Stimulated activated CD8-positive, alpha-beta memory T cell treated with anti-CD3 and anti-CD28 coated beads, Interleukin-2, amount 100 ng/mL, for 48 hours (primary cell): Measurements from ENCODE around the gene PRDM16.

Experiments
- DNase-seq, 2 donors: peaks; one replicate each; pipeline ENCODE4 v3.0.0-alpha.2; 2020; ENCODE audit warnings: low read depth in 2 of 2

PRDM16 gene

DNA sequence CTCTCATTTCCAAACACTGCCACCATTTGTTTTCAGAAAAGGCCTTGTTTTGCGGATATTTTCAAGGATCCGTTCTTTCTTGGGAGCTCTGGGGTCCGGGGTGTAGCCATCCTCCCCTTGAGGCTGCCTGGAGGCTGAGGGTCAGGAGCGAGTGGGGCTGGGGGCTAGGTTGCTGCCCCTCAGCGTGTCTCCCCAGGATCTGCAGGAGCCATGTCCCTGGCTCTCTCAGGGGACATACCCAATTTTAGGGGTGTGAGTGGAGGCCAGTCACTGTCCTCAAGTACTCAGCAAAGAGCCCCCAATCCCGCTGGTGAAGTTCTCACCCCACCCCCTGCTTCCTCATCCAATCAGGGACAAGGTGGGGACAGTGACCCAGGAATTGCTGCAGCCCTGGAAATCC lies 15.0 kb upstream of the PRDM16 start:
- no peak for DNase-seq

DNA sequence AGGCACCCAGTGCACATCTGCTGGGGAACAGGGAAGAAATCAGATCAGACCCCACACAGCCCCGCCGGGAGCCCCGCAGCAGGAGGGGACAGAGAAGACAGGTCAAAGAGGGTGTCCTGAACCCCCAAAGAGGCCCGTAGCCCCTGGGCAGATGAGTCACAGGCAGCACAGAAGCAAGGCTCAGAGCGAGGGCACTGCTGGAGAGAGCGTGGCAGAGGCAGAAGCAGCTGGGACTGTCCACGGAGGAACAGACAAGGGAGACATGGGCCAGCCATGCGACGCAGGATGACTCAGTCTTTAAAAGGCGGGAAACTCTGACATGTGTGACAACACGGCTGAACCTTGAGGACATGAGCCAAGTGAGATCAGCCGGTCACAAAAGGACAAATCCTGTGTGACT lies 14.5 kb upstream of the PRDM16 start:
- DNase-seq: no peak

DNA sequence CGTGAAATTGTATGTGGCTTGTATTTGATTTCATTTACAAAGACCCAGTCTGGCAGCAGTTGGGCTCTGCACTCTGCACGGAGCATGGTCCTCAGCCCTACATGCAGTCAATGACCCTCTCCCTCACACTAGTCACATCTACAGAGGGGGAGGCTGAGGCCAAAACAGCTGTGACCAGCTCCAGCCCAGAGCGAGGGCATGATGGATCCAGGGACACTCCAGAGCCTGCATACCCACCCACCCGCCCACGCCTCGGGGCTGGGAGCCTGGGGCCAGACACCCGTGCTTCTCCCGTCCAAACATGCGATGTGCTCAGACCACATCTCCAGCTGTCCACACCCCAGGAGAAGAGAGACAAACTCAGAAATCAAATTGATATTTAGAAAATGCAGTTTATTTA lies 14.0 kb upstream of the PRDM16 start:
- no peak for DNase-seq

DNA sequence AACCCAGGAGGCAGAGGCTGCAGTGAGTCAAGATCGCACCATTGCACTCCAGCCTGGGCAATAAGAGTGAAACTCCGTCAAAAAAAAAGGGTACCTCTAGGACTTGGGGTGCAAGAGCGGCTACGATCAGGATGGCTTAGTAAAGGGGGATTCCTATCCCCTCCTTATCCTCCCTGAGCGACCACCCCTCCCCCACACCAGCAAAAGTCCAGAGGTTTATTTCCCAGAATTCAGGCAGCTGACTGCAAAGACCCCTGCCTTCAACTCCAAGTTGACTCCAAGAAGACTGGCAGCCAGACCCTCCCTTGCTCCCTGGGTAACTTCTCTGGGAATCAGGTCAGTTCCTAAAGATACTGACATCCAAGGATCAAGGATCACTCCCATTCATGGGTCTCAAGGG lies 12.4 kb upstream of the PRDM16 start:
- no peak for DNase-seq

DNA sequence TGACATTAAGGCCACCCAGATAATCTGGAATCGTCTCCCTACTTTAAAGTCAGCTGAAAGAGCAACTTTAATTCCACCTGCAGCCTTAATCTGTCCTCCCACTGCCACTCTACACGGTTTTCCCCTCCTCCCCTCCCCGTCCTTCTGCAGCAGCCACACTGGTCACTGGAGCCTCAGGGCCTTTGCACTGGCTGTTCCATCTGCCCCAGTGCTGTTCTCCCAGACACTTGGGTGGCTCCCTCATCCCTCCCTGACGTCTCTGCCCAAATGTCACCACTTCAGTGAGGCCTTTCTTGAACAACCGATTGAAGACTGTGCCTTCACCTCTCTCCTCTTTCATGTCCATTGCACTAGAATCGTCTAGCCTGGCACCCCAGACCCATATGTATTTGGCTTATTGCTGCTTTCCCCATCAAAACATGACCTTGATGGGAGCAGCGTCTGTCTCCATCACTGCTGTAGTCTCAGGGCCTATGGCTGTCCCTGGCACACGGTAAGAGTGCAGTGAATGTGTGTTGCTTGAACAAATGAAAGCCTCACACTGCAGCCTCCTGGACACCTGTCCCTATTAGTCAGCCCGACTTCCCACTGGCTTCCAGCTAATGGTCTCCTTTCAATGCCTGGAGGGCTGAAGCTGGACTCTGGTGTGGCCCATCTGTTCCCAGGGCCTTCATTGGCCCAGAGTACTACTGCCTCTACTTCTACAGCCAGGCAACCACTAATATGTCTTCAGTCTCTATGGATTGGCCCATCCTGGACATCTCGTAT lies 10.6 kb upstream of the PRDM16 start:
- no peak for DNase-seq

DNA sequence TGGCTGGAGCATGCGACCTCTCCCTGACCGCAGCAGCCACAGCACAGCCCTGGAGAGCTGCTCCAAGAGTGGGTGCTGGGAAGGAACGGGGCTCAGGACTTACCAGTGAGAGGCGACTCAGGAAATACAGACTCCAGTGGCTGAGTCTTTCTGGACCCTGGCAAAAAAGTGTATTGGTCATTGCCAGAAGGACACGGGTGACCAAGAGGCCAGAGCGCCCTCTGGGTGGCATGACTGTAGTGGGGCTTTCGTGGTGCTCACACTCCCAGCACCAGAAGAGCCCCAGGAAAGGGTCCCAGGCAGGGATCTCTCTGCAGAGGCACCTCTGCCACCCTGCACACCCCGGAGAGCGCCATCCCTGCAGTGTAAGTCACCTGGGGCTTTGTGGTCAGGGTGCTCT lies 8.9 kb upstream of the PRDM16 start:
- DNase-seq: no peak

DNA sequence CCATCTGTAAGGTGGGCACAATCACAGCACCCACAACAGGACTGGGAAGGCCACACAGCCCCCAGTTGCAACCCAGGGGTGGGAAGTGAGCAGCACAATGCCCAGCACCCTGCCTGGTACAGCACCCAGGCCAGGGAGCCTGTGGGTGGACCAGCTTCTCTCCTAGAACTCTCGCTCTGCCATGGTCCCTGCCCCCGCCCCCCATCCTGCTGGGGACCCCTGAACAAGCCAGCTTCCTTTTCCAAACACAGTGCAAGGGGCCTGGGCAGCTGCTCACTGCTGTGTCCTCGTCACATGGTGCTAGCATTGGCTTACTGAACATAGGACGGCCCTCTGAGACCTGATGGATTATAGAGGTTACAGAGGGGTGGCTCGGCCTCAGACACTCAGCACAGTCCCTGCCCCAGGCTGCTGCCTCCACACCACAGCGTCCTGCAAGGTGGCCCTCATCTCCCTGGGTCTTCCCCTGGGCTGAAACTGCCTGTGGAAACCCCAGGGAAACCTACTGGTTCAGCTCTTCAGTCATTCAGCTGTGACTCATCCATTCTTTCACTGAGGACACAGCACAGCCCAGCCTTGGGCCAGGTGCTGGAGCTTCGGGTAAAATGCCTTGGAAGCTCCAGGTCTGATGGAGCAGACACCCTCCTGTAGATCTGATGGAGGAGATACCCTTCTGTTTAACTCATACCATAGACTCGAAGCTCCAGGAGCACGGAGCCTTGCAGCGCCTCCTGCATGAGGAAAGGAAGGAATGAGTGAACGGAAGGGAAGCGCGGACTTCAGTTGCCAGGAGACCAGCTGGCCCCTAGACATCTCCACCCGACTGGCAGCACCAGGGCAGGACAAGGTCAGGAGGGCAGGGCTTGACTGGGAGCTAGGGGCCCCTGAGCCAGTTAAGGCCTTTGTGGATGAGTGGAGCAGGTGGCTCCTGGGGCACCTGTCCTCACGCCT lies 8.1 kb upstream of the PRDM16 start:
- DNase-seq: no peak

DNA sequence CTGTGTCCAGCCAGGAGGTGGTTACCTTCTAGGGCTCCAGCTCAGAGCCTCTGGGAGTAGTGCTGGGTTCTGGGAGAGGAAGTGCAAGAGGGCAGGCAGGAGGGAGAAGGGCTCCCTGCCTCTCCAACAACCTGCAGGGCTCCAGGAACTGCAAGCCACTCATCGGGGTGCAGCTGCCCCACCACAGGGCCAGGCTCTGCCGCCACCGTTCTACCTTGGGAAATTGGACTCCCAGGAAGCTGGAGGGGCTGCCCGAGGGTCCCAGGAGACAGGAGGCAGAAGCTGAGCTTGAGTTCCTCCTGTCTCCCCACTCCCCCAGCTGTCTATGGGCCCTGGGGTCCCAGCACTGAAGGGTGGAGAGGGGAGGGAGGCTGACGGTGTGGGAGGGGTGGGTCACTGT lies 7.4 kb upstream of the PRDM16 start:
- DNase-seq: no peak

DNA sequence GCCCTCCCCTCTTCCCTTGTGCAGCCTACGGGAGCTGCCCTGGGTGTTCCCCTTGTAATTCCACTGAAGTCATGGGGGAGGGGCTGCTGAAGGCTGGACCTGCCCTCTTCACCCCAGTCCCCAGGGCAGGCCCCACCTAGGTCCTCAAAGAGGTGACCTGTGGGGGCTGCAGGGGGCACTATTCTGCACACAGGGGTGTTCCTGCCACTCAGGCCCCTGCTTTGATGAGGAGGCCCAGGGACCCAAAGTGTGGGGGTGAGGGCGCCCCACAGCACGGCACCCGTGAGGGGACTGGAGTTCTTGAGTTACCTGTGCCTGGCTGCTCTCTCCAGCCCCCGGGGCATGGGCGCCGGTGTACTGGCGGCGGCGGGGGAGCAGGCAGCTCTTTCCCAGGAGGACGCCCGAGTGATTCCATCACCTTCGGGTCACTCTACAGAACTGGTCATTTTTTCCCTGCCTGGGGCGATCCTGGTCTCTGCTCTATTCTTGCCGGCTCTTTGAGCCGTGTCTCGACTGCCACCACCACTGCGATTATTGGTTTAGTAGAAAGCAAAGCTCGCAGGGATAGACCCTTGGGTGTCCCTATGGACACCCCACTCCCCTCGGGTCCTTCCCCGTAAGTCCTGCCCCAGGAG lies 6.9 kb upstream of the PRDM16 start:
- DNase-seq: no peak

DNA sequence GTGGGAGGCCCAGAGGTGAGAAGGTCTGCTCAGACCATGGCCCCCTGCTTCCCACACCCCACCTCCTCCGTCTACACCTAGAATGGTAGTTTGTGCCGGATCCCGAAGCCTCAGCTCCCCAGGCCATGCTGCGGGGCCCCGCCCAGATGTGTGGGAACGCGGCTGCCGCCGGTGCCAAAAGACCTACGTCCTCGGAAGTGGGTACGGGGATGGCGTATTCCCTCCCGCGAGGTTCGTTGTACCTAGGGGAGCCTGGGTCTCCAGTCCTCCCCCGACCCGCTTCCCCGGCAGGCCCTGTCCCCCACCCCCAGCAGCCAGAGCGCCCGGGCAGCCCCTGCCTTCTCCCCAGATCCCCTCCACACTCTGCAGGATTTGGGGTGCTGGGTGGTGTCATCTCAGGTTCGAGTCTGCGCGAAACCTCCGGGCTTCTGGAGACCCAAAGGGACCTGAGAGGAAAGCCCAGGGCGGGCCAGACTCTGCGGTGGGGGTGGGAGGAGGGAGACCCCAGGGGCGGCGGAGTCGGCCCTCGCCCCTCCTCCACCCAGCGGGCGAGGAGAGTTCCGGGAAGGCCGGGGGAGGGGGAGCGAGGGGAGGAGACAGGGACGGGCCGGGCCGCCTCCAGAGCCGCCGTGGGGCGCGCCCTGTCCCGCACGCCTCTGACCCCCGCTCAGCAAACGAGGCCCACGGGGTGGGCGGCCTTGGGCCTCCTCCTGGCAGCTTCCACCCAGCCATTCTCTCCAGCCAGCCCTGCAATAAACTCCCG lies 6.2 kb upstream of the PRDM16 start:
- DNase-seq: no peak

DNA sequence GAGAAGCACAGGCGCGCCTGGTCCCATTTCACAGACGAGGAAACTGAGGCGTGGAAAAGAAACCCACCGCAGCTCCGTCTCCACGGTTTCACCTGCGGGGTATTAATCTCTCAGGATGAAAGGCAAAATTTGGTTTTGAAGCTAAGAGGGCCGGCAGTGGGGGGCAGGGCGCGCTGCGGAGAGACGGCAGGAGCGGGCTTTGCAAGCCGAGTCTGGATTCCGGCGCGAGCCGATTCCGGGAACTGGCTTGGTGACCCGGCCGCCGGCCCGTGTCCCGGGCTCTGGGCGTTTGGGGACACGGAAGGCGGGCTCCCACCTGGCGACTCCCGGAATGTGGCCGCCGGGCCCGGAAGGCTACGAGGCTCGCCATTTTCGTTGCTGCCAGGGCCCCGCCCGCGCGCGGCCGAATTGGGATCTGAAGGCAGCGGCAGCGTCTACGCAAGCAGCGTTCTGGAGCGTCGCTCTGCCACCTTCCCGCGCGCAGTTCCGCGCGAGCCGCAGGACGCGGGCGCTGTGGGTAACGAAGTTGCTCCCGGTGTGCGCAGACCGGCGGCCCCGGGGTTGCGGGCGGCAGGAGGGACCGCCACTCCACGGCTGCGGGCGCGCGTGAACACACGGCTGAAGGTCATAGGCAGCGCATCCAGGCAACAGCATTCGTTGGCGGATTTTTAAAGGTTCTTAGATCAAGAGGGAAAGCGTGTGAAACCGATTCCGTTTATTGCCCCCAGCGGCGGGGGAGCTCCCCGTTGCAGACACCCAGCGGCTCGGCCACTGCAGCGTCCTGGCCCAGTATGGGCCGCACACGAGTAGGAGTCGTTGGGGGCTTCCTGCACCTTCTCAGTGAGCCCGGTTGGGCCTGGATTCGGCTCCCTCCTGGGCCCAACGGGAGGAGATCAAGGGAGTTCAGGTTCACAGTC lies 5.4 kb upstream of the PRDM16 start:
- no peak for DNase-seq

DNA sequence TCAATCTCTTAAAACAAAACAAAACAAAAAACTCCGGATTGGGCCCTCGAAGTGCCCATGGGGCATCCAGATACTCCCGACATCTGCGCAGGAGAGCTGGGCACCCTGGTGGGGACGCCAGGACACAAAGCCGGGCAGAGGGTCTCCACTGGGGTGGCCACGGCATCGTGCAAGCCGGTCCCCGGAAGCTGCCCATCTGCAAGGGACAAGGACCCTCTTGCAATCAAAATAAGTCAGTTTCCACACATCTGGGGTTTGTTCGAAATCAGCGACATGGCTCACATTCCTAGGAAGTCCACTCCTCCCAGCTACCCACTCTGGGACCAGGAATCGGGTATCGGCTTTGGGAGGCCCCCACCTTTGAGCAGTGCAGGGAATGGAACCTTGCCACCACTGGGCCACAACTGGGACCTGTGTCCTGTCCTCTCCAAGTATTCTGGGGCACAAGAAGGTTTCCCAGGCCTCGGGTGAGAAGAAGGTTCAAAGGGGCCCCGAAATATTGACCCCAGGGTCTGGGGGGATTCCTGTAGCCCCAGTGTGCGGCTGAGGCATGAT lies 4.6 kb upstream of the PRDM16 start:
- DNase-seq: no peak

DNA sequence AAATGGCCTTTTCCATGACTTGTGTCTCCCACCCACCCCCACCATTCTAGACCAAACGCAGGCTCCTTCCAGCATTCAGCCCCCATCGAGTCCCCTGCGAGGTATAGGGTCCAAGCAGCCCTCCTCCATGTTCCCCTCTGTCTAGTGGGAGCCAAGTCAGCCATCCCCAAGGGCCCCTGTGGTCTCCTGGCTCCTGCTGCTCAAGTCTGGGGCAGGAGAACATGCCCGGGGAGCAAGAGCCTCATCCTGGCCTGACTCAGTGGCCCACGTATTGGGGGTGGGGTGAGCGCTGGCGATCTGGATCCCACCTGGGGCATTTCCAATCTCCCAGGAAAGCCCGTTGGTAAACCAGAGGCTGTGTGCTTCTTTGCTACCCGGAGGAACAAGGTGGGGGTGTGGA lies 4.1 kb upstream of the PRDM16 start:
- DNase-seq: no peak

DNA sequence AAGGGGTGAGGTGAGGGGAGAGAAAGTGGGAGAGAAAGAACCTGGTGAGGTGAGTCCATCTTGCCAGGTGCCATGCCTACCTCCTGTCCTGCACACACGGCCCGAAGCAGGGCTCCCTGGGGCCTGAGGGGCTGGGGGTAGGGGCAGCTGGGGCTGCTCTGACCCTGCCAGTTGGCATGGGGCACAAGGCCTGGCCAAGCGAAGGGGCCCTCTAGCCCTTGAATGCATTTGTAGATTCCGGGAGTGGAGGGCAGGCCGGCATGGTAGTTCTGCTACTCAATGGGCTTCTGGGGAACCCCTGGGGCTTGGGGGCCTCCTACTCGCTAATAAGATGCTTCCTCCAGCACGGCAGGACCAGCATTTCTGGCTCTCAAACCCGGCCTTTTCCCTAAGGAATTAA lies 3.6 kb upstream of the PRDM16 start:
- DNase-seq: no peak

DNA sequence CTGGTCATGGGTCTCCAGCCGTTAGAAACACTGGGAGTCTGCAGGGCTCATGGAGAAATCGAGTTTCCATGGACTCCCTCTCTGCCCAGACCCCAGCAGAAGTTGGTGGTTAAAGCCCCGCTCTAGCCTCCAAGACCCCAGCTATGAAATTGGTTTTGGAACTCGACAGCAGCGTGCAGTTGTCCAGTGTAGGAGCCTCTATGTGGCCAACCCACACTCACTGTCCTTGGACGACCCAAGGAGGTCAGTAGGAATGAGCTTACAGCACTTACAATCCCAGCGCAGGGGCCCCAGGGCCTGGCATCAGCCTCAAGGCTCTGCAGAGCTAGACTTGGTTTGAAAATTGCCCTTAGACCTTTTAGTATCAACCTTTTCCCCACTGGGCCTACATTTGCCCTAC lies 3.2 kb upstream of the PRDM16 start:
- no peak for DNase-seq

DNA sequence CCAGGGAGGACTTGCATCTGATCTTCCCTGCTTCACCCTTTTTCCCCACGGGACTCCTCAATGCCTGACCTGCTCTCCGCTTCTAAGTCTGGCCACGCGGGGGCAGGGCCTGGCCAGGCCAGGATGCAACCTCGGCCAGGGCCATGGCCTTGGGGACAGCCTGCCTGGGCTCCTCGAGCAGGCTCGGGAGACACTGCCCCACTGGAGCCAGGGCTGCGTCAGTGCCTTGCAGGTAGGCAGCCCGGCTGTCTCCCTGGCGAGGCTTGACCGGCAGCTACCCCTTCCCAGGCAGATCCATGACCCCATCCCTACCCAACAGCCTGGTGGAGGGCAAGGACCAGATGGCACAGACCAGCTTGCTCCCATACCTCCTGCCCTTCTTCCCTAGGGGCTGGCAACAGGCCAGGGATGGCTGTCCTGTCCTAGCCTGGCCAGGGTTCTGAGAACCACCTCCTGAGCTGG lies 2.7 kb upstream of the PRDM16 start:
- no peak for DNase-seq

DNA sequence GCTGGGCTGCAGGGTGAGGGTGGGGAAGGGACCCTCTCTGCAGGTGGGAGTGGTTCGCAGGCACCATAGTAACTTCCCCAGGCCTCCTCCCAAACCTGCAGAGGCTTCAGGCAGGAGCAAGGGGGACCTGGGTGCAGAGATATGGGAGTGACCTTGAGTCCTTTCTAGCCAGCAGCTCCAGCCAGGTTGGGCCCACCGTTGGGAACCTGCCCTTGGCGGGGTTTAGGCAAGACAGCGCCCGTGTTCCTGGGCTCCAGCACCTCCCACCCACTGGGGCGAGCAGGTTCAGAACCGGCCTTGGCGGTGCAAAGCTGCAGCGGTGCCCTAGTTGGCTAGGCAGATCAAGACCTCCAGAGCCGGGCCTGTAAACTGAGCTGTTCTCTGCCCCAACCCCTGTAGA lies 2.2 kb upstream of the PRDM16 start:
- no peak for DNase-seq

DNA sequence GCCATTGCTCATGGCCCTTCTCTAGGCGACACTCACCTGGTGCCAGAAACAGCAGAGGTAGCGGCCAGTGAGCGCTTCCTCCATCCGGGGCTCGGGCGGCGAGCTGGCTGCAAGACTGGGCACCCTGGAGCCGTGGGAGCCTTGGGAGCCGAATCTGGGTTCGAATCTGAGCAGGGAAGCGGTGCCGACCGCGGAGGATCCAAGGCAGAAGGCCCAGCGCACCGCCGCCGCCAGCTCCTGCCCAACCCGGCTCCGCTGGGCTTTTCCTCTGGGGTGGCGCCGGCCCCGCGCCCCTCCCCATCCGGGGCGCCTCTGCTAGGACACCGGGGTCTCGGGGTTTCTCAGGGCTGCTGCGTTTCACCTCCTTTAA lies 1.7 kb upstream of the PRDM16 start:
- no peak for DNase-seq

DNA sequence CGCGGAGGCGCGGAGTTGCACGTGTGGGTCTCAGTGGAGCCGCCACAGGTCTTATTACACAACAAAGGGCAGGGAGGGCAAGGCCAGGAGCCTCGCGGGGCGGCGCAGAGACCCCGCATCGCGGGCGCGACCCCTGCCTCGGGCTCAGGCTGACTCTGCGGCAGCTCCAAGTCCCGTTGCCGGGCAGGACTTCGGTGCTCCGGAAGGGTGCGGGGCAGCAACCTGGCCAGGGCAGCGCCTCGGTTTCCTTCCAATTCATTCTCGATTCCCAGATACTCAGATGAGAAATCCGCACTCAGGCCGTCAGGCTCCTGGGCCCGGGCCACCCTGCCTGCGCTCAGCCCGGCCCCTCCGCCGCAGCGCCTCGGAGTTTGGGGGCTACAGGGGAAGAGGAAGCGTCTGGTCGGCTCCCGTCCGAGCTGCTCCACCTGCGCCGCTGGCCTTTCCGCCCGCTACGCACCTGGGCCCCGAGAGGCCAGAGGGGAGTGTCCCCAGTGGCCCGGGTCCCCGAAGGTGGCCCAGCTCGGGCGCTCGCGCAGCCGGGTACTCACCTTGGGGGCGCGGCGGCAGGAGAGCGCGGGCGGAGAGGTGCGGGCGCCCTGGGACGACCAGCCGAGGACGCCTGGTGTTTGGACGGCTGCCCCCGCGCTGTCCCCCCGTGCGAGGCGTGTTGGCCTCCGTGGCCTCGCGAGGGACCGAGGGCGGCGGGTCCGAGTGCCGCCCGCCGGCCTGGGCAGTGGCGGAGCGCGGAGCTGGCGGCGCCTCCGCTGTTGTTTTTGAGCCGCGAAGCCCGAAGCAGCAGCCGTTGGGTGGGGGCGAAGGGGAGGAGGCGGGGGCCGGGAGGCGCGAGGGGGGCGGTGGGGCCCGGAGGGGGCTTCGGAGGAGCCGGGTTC lies 1.1 kb upstream of the PRDM16 start:
- no peak for DNase-seq
